Islet precursor cell (in vitro differentiated cells): ENCODE data around the gene PDZD4.

Experiments
- DNase-seq: peaks from one replicate; pipeline ENCODE4 v3.0.0-alpha.2; 2018

Gene PDZD4

GRCh38 chrX:153782871-153783270, 47.5 kb downstream of the PDZD4 start:
- no peak for DNase-seq

GRCh38 chrX:153782313-153782712, 48.0 kb downstream of the PDZD4 start:
- no peak for DNase-seq

GRCh38 chrX:153781428-153782047, 48.8 kb downstream of the PDZD4 start:
- no peak for DNase-seq

GRCh38 chrX:153780678-153781427, 49.5 kb downstream of the PDZD4 start, which contains the start of gene SRPK3:
TSS of gene SRPK3 (plus strand) at chrX:153781041. CDS start at chrX:153781087, 46 bp downstream.
- no peak for DNase-seq

GRCh38 chrX:153779891-153780677, 50.3 kb downstream of the PDZD4 start:
- no peak for DNase-seq

- no peak for DNase-seq
These were observed 51.7 kb downstream of the PDZD4 start for GRCh38 chrX:153778684-153779101.

GRCh38 chrX:153778181-153778580, 52.2 kb downstream of the PDZD4 start:
- no peak for DNase-seq

- DNase-seq: no peak
These were observed 52.9 kb downstream of the PDZD4 start for GRCh38 chrX:153777261-153778090.

GRCh38 chrX:153776611-153777045, 53.7 kb downstream of the PDZD4 start:
- no peak for DNase-seq

GRCh38 chrX:153776120-153776599, 54.2 kb downstream of the PDZD4 start:
- DNase-seq: no peak

- DNase-seq: no peak
These were observed 54.8 kb downstream of the PDZD4 start for GRCh38 chrX:153775293-153776119.

- no peak for DNase-seq
These were observed 55.6 kb downstream of the PDZD4 start for GRCh38 chrX:153774576-153775292.

GRCh38 chrX:153773741-153774575, 56.4 kb downstream of the PDZD4 start:
- DNase-seq: no peak

GRCh38 chrX:153773218-153773611, 57.1 kb downstream of the PDZD4 start:
- no peak for DNase-seq

GRCh38 chrX:153772316-153773217, 57.8 kb downstream of the PDZD4 start:
- no peak for DNase-seq

GRCh38 chrX:153771415-153772315, 58.7 kb downstream of the PDZD4 start:
- DNase-seq: no peak

- no peak for DNase-seq
These were observed 59.5 kb downstream of the PDZD4 start for GRCh38 chrX:153770601-153771414.
